Raji (cell line): ENCODE results near the gene UBR2.

Experiments used
- POLR2A ChIP-seq: IDR thresholded peaks from 2 replicates; pipeline ENCODE4 v1.6.1; 2011; ENCODE audit warnings: low read depth, low read length, control low read depth; ENCODE audit not compliant: insufficient read depth

UBR2 gene

DNA sequence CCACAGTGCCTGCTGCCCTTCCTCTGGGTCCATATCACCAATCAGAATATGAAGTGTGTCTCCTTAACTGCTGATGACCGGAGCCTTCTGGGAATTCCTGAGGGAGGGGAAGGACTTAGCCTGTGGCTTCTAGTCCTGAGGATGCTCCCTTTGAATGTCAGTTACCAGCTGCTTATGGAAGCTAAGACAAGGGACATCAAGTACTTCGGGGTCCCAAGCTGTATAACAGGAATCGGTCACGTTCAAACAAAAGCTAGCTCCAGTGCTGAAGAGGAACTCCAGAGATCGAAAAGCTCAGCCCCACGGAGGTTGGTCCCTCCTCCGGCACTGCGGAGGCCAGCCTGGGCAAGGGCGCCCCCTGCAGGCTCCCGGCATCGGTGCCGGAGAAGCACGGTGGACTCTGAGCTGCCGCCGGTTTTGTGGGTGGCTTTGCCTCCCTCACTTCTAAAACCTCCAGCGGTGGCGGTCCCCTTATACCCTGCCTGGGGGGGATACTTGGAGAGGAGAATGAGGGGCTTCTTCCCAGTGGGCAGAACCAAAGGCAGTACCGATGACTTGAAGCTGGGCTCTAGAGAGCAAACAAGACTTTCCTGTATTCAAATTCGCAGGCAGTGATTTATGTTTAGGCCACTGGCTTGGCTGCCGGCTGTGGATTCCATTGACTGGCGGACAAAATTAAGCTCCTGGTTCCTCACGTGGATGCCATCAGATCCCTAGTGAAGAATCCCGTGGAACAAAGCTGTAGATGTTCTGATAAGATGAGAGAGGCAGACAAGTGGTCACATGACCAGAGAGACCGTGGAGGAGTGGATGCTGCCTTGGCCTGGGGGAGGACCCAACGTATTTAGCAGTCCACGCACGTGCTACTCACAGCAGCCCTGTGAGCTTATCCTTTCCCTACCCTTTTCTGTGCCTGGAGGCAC is 16.2 kb upstream of the UBR2 start:
- TF ChIP-seq POLR2A, result no peak

DNA sequence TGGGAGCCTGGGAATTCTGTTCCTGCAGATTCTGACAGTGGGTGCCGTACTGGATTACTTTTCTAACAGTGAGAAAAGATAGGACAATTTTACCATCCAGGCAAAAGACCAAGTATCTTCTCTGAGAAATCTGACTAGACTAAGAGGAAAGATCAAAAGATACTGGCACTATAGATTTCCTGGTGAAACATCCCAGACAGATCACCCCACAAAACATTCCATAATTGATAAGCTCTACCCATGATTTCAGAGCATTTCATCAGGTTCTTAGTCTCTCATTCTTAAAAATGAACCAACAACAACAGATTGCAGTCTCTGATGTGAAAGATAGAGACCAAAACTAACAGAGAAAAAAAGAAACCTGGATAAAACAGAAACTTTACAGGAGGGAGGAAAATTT is 13.6 kb upstream of the UBR2 start:
- no peak for TF ChIP-seq POLR2A

DNA sequence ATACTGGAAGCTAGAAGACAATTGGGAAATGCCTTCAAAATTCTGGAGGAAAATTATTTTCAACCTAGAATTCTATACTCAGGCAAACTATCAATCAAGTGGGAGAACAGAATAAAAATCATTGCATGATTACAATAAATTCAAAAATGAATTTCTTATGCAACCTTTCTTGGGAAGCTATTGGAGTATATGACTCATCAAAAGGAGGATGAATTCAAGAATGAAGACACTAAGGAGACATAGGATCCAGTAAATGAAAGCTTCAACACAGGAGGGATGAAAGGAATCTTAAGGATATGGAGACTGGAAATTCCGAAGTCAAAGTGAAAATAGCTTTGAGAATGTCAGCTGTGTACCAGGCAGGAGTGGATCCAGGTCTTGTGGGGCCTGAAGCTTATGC is 12.6 kb upstream of the UBR2 start:
- TF ChIP-seq POLR2A, result no peak

- no peak for TF ChIP-seq POLR2A
Observed at GRCh38 chr6:42552380-42552779, 11.4 kb upstream of the UBR2 start.

DNA sequence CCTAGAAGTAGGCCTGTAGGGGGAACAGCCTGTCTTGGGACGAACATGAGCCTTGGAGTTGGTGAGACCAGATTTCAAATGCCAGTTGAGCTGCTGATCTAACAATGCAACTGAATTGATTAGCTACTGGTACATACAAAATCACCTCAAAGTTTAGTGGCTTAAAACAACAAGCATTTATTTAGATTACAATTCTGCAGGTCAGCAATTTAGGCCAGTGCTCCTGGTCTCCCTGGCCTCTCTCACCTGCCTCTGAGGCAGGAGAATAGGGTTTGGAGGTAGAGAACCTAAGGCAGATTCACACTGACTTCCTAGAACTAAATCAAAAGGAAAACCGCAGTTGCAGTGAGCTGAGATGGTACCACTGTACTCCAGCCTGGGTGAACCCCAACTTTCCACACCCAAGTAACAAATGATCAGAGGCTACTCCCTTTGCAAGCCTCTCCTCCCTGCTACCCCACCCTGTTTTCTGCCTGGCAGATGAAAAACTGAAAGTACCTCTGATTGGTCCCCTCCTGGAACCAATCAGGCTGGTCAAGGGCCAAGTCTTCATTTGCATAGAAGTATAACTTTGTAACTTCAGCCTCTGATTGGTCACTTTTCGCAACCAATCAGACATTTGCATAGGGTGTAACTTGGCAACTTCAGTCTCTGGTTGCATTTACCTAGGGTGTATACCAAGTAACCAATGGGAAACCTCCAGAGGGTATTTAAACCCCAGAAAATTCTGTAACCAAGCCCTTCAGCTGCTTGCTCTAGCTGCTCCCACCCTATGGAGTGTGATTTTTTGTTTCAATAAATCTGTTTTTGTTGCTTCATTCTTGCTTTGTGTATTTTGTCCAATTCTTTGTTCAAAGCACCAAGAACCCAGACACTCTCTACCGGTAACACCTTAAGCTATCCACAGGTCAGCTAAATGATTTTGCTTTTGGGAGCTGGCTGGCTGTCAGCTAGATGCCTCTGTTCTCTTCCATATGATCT is 8.1 kb upstream of the UBR2 start:
- no peak for TF ChIP-seq POLR2A

GRCh38 chr6:42556462-42556861 is 7.4 kb upstream of the UBR2 start:
- no peak for TF ChIP-seq POLR2A

DNA sequence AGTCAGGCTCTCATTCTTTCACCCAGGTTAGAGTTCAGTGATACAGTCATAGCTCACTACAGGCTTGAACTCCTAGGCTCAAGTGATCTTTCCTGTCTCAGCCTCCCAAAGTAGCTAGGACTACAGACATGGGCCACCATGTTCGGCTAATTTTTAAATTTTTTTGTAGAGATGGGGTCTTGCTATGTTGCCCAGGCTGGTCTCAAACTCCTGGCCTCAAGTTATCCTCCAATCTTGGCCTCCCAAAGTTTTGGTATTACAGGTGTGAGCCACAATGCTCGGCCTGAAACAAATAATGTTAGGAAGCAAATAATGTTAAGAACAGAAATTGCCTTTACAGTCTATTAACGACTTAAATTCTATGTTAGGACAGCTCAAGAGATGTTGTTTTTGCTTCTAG is 1.8 kb upstream of the UBR2 start:
- no peak for TF ChIP-seq POLR2A

GRCh38 chr6:42562788-42563405 is 932 bp upstream of the UBR2 start:
- no peak for TF ChIP-seq POLR2A

DNA sequence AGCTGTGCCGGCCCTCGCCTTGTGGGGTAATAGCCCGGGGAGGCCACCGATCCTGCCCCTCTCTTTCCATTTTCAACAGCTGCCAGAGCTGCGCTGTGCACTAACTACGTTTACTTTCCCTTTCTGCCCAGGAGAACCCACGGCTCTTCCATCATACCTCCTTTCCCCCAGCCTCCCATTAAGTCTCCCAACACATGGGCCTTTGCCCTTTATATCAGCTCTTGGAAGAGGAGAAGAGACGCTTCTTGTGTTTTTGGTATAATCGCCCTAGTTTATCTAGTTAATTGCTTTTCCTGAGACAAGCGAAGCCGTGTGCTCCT is 637 bp downstream of the UBR2 start:
- TF ChIP-seq POLR2A, result no peak

GRCh38 chr6:42565823-42566613 is 2.2 kb downstream of the UBR2 start:
- no peak for TF ChIP-seq POLR2A

DNA sequence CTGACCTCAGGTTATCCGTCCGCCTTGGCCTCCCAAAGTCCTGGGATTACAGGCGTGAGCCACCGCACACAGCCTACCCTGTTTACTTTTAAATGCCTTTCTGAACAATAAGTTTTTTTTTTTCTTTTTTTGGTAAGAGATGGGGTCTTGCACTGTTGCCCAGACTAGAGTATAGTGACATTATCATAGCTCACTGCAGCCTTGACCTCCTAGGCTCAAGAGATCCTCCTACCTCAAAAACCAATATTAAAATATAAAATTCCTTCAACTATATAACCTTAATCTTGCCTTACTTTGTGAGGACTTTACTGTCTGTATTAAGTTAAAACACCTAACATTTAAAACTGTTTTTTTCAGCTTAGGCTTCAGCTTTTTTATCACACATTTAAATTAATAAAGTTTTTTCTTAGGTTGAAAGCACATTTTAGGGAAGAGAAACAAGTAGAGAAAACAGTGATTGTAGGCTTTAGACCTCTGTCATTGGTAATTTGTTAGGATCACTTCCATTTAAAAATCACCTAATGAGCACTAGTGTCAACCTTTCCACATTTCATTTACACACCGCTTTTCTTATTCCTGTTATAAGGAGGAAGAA is 2.9 kb downstream of the UBR2 start:
- no peak for TF ChIP-seq POLR2A

DNA sequence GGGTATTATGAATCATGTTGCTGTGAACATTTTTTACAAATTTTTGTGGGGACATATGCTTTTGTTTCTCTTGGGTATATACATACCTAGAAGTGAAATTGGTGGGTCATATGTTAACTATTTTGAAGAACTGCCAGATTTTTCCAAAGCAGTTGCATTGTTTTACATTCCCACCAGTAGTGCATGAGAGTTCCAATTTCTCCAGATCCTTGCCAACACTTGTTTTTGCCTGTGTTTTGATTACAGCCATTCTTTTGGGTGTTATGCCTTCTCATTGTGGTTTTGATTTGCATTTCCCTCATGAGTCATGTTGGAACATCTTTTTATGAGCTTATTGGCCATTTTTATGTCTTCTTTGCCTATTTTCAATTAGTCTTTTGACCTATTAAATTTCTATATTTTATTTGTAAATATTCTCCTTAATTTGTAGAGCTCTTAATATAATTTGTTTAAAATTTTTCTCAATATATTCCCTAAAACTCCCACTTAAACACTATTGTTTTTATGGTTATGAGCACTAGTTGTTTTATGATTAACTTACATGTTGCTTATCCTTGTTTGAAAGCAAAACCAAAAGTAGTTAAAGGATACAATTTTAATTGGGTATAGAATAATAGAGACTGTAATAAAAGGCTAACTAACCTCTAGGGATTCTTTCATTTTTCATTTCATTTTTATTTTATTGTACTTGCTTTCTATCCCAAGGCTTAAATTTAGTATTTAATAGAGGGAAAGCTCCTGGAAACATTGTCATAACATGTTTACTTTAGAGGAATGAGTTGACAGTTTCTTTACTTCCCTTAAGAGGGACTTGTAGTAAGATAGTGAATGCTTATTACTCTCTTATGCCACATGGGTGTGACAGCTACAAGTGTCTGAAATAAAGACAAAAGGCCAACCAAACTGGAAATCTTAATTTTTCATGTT is 5.5 kb downstream of the UBR2 start:
- no peak for TF ChIP-seq POLR2A

DNA sequence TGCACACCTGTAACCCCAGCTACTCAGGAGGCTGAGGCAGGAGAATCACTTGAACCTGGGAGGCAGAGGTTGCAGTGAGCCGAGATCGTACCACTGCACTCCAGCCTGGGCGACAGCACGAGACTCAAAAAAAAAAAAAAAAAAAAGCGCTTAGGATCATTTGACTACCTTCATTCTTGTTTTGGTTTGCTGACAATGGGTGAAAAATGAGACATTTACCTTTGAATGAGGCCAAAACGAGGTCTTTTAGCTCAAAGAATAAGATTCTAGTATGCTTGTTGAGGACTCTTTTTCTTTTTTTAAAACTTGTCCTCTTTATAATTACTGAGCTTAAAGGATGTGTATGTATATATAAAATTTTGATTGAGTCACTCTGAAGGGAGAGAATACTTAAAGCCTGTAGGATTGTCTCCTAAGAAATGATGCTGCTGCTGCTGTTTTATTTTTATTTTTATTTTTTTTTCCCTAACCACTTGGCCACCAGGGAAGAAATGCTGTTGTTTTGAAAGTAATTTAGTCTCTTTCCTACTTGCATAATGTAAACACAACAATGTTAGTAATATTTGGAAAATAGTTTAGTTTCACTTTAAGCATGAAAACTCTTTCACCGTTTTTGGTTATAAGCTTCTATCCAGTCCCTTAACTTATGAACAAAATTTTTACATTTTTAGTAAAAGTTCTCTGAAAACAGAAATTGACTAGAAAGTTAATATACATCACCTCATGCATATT is 7.9 kb downstream of the UBR2 start:
- TF ChIP-seq POLR2A, result no peak
